Activated T-cell treated with anti-CD3 and anti-CD28 coated beads for 48 hours (primary cell): Measurements from ENCODE around the gene PDXDC1.
"Not testable (repeated sequence)": the region's sequence is repeated elsewhere in the genome, so short reads cannot be mapped to it uniquely, and the experiment has no call there.

Experiments
- DNase-seq: peaks from one replicate; pipeline ENCODE4 v3.0.0-alpha.2; 2020; ENCODE audit warnings: low read depth

The PDXDC1 gene

DNA sequence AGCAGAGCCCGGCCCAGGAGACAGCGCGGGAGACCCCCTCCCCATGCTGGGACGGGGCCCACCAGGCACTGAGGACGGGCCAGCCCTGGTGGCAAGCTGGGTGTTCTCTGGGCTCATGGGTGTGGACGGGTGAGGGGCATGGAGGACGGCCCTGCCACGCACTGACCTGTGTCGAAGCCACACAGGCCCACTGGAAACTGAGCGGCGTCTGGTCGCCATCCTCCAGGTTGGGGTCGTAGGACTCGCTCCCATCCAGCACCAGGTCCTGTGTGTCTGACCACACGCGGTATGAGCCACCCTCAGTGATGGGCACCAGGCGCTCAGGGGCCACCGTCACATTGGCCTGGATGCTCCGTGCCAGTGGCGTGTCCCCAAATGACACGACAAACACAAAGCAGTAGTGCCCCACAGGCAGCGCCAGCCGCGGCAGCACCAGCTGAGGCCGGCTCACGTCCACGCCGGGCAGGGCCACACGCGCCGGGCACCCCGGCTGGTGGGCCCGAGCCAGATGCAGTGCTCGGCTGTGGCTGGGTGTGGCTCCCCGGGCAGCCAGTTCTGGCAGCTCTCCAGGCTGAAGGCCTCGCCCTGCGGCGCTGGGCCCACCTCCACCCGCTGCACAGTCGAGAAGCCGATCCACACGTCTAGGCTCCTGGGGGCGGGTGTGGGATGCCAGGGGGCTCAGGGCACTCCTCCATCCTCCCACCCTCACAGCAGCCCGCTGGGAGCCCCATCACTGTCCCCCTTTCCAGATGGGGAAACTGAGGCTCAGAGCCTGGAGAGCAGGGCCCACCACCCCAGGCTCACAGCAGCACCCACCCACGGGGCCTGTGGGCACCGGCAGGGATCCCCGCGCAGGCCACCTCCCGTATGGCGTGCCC is 160.9 kb downstream of the PDXDC1 start:
- DNase-seq: not testable (repeated sequence)

DNA sequence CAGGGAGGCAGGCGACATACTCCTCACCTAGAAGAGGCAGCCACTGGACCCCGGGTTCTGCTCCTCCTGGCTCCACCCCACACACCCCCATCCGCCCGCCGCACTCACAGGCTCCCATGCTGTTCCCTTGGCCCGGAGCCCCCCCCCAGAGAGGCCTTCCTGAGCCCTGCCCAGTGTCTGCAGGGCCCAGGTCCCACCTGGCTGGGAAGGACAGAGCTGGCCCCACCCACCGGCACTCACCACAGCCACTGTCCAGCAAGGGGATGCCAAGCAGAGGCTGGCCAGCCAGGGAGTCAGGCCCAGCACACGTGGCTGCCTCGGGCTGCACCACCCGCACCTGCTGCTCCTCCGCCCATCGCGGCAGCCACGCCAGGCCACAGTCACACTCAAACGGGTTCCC is 162.7 kb downstream of the PDXDC1 start:
- DNase-seq: not testable (repeated sequence)

DNA sequence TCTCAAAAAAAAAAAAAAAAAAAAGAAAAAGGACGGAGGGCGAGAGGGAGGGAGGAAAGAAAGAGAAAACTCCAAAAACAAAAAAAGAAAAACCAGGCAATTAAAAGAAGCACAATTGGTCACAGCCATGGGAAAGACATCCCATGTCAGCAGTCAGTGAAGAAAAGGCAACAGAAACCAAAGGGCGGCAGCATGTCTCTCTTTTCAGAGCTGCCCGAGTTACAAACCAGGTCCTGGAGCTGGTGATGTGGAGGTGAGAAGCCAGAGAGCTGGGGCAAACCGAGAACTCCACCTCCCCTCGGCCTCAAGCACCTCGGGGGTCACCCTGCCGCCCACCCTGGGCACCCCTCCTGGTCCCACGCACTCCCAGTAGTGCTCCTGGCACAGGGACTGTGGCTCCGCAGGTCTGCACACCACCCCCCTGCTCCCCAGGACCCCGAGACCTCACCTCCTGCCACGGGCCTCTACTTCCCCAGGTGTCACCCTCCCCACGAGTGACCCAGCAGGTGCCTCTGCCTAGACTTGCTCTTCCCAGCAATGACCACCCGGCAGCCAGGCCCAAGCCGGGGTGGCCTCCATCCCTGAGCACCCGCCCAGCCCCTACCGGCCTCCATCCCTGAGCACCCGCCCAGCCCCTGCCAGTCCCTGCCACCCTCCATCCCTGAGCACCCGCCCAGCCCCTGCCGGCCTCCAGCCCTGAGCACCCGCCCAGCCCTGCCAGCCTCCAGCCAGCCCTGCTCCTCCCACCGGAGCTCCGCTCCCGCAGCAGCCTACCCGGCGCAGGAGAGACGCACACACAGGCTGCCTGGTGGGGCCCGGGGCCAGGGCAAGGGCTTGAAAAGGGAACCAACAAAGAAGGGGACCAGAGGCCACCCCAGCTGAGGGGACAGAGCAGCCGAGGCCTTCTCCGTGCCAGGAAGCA is 165.9 kb downstream of the PDXDC1 start:
- not testable (repeated sequence) for DNase-seq

- no peak for DNase-seq
Observed at GRCh38 chr16:15141586-15141985, 166.8 kb downstream of the PDXDC1 start.

- DNase-seq: not testable (repeated sequence)
Observed at GRCh38 chr16:15142107-15142890, 167.5 kb downstream of the PDXDC1 start.

- not testable (repeated sequence) for DNase-seq
Observed at GRCh38 chr16:15142891-15143600, 168.2 kb downstream of the PDXDC1 start.

- DNase-seq: not testable (repeated sequence)
Observed at GRCh38 chr16:15143601-15144091, 168.8 kb downstream of the PDXDC1 start.

DNA sequence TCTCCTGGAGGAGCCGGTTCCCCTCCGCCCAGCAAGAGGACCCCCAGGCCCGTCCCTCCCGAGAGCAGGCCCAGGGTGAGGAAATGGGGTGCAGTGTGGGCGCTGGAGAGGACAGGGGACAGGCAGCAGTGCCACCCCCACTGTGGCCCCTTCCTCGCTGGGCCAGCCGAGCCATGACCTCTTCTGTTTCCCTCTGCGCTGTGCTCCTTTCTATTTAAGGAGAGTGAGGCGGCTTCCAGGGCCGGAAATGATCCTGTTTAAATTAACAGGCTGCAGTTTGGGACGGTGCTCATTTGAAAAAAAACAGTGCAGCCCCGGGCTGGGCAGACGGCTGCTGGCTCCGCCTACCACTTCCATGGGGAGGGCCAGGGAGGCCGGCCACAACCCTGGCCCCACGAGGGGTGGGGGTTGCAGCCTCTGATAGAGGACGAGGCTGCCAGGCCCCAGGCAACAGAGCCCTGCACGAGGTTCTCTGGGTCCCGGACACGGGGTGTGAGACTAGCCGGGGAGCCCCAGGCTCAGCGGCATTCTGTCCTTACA is 169.3 kb downstream of the PDXDC1 start:
- DNase-seq: not testable (repeated sequence)

GRCh38 chr16:15144781-15145417 is 170.1 kb downstream of the PDXDC1 start:
- not testable (repeated sequence) for DNase-seq

DNA sequence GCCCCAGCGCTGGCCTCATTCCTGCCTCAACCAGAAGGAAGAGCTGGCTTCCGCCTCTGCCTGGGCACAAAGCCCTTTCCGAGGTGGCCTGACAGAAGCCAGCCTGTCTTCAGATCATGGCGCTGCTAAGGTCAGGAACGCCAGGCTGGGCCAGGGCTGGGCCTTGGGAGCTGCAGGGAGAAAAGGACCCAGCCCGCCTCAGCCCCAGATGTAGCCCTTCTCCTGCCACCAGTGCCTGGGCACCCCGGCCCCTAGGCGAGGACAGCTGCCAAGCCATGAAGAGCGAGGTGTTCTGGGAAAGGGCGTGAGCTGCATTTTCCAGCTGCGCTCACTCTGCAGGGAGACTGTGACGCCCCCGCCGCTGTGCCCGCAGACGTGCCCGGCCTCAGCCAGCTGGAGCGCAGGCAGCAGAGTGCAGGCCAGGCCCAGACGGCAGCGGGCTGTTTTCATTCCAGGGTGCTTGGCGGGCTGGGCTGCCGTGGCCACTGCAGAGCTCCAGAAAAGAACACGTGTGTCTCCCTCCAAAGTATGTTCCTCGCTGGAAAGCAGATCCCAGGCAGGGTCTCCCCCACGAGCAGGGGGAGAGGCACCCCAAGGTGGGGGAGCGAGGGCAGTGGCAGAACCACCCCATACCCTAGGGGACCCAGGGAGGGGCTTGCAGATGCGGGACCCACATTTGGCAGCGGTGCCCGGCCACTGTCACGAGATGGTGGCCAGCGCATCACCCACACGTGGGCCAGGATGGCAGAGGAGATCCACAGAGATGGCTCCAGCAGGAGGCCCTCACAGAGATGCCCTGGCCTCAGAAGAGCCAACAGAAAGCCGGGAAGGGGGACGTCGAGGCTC is 170.8 kb downstream of the PDXDC1 start:
- not testable (repeated sequence) for DNase-seq

DNA sequence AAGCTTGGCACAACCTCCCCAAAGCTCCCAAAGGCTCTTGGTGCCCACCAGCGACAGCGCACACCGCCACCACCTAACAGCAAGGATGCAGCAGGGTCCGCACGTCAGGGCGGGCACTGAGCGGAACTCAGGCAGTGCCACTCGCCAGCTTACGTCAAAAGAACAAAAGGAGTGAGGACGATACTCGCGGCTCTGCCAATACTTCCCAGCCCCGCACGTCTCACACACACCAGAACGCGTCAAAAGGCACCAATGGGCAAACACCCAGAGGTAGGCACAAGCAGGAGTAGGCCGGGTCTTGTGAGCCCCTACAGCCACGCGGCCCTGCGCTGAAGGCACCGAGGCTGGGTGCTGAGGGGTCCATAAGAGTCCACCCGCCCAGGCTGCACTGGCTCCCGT is 171.4 kb downstream of the PDXDC1 start:
- not testable (repeated sequence) for DNase-seq

DNA sequence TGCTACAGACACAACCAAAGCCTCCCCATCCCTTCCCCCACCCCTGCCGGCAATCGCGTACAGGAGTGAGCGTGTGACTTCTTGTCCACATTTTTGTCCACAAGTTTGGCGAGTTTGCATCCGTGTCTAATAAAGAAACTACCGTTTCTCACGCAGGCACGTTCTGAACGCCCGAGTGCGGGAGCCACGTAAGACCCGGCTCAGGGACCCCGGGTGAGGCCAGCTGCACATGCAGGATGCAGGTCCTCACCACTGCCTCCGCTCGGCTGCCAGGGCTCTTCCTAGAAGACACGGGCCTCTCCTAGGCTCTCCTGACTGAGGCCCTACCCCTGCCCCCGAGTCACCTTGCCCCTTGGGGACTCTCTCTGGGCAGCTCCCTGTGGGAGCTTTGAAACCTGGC is 174.0 kb downstream of the PDXDC1 start:
- DNase-seq: not testable (repeated sequence)

DNA sequence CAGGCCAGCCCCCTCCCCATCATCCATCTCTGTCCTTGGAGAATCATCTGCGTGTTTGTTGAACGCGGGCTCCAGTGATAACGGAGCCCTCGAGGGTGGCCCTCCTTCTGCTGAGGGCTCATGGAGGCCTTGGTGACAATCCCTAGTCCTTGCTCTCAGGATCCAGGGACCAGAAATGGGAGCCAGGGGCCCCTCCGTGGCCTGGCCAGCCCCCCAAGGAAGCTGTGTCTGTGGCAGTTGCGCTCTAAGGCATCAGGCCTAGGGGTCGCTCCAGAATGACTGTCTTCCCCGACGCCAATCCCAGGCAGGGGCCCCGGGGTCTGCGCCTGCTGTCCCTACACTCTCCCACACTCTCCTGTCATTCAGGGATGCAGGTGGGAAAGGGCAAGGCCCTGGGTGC is 174.4 kb downstream of the PDXDC1 start:
- not testable (repeated sequence) for DNase-seq

- peak; percentile 12 for DNase-seq
Observed at GRCh38 chr16:15154005-15154404, 179.2 kb downstream of the PDXDC1 start.

DNA sequence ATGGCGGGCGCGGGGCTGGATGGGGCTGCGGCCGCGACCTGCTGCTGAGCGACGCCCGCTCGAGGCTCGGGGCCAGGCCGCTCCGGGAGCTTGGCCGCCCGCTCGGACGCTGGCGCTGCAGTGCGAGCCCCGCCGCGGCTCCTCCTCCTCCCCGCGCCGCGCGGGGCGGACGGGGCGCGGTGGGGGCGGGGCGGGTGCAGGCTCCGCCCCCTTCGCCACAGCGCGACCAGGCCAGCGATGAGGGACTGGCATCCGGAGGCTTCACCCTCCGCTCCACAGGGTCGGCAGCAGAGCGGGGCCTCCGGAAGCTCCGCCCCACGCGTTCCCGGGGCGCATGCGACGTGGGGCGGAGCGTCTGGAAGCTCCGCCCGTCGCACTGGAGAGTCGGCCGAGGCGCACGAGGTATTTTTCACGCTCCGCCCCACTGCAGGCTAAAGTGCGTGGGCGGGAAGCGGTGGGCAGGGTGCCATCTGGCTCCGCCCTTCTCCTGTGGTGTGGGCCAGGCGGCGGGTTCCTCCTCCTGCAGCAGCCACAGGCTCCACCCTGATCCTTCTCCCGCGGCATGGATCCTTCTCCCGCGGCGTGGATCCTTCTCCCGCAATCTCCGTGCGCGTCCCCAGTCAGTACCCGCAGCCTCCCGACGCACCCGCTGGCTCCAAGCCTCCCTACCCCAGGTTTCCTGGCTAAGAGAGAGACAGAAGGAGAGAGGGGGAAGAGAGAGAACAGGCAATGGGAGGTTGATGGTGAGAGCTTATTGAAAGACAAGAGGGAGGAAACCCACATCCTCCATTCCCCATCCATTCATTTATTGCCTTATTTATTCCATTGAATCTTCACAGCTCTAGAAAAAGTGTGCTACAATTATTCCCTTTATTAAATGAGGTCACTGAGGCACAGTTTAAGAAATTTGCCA is 180.1 kb downstream of the PDXDC1 start:
- DNase-seq: peak; percentile 84

GRCh38 chr16:15157644-15158043 is 182.8 kb downstream of the PDXDC1 start:
- not testable (repeated sequence) for DNase-seq

GRCh38 chr16:15159671-15160070 is 184.8 kb downstream of the PDXDC1 start:
- DNase-seq: not testable (repeated sequence)

DNA sequence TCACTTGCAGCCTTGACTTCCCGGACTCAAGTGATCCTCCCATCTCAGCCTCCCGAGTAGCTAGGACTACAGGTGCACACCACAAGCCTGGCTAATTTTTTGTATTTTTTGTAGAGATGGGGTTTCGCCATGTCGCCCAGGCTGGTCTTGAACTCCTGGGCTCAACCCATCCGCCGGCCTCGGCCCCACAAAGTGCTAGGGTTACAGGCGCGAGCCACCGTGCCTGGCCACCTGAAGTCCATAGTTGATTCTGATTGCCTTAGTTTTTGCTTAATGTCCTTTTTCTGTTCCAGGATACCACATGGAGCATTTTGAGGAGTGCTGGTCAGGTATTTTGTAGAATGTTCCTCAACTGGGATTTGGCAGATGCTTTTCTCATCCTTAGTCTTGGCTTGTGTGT is 185.7 kb downstream of the PDXDC1 start:
- DNase-seq: not testable (repeated sequence)
